CD4-positive, alpha-beta T cell treated with Interleukin-4 for 1 hour (primary cell): ENCODE measurements around the gene C14orf119.

Experiments
- DNase-seq, 2 donors: peaks; one replicate each; pipeline ENCODE4 v3.0.0-alpha.2; 2020 to 2022

Gene C14orf119

DNA sequence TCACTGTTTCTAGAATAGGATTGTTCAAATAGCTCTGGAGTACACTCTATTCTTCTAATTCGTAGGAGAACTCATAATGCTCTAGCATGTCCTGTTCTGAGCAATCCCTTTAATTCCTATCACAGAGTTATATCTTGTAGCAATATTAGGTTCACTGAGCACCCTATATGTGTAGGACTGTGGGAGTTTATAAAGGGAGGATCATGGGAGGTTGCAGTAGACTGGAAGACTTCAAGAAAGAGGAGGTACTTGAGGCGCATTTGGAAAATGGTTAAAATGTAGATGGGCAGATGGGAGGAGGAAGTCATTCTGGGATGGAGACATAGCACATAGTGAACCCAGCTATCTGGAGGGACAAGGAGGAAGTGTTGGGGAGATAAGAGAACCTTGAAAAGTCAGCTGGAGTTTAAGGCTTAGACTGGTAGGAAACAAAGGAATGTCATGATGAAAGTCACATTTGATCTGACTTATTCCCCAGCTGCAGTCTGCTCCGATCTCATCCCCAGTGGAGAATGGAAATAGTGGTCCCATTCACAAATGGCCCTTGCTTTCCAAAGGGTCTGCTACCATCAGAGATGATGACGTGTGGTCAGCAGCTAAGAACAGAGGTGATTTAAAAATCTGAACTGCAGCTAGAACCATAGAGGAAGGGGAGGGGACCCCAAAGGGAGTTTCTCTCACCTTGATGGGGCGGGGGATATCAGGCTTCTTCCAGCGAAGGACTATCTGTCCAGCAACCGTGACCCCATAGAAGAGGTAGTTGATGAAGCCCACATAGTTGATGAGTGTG is 33.9 kb downstream of the C14orf119 start:
- no peak for DNase-seq

DNA sequence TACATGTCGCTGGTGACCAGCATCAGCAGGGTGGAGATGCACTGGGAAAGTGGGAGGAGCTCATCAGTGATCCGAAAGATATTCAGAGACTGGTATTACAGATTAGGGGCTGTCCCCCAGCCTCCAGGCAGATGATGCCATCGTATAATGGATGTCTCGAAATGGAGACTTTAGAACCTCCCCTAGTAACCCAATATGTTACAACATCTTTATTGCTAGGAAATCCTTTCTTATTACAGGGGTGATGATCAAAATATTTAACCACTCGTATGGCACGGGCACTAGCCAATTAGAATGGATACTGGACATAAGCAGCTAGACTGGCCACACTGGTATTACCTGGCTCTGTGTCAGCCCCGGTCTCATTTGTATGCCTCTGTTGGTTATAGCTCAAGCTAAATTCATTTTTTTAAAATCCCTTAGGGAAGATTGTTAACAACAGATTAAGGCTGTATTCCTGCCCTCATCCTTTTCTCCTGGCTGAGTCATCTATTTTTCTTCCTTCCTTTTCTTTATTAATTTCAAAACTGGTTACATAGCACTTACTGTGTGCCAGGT is 34.5 kb downstream of the C14orf119 start:
- DNase-seq: no peak

DNA sequence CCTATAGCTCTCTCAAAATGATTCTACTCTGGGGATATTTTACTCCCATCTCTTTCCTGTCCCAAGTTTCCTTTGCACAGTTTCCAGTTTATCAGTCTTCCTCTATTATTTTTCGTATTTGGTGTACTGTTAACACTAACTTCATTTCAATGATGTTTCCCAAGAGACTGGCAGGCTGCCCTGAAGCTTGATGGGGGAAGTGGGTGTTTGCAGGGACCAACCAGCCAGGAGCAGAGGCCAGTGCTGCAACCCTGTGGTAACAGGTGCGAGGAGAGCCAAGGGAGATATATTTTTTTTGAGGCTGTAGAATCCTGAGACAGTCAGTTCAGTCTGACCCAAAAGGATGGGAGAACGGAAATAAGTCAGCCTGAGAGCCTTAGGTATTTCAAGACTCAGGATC is 35.6 kb downstream of the C14orf119 start:
- DNase-seq: no peak

DNA sequence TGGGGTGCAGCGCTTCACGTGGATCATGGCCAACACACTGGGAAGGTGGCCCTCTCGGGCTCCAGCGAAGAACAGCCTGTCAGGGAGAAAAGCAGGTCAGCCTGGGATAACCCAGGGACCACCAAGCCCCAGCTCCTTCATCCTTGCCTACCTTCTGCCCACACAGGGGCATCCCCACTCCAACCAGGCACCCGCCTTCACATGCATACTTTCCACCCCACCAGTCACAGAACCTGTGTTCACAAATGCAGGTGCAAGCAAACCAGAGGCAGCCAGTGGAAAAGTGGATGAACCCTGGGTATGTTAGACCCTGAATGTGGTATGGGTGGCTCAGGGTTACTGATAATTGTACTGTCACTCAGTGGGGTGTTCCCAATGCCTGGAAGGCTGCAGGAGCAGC is 36.2 kb downstream of the C14orf119 start:
- DNase-seq: no peak

DNA sequence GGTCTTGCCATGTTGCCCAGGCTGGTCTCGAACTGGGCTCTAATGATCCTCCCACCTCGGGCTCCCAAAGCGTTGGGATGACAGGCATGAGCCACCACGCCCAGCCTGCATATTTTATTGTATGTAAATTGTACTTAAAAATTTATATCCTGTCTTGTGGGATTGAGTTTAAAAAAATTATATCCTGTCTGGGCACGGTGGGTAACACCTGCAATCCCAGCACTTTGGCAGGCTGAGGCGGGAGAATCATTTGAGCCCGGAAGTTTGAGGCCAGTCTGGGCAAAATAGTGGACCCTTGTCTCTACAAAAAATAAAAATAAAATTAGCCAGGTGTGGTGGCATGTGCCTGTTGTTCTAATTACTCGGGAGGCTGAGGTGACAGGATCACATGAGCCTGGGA is 37.7 kb downstream of the C14orf119 start:
- no peak for DNase-seq

DNA sequence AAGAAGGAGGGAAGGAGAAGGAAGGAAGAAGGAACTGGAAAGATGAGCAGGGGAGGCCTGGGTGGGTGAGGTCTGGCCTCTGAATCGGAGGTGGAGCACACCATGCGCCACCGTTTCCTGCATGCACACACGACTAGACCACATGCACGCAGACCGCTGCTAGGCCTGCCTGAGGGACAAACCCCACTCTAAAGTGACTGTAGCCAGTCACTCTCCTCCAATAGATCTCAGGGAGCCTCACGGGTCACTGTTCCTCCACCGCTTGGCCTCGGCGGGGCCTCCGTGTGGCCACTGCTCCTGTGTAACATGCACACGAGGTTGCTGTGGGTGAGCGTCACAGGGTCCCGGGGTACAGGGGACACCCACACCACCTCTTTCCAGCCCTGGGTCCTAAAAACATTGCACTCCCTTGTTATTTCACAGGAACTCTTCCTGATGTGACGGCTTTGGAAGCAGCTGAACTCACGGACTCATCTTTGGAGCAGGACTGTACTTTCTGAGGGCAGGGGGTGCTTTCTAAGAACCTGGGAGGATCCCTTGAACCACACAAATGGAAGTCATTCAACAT is 41.3 kb downstream of the C14orf119 start:
- DNase-seq: no peak

DNA sequence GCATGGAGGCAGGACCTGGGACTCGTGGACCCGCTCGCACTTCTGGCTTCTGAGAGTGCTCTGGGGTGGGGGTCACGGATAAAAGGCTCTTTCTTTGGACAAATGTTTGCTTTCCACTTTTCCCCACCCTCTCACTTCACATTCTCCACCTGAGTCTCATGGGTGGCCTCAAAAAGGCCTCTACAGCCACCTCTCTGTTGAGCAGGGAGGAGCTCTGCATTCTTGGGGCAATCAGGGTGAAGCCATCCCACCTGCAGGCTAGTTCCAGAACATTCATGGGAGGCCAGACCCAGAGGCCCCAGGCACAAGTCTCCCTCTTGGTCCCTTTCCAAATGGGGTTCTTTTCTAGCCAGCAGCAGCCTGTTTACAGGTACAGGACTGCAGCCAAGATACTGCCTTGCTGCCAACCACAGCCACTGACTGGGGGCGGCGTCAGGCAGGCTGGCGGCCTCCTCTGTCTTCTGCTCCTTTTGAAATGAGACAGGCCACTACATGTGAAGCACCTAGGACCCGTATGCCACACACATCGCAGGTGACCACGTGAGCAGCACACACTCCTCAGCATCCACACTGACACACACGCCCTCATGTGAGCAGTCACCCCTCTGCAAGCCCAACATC is 42.0 kb downstream of the C14orf119 start:
- no peak for DNase-seq

DNA sequence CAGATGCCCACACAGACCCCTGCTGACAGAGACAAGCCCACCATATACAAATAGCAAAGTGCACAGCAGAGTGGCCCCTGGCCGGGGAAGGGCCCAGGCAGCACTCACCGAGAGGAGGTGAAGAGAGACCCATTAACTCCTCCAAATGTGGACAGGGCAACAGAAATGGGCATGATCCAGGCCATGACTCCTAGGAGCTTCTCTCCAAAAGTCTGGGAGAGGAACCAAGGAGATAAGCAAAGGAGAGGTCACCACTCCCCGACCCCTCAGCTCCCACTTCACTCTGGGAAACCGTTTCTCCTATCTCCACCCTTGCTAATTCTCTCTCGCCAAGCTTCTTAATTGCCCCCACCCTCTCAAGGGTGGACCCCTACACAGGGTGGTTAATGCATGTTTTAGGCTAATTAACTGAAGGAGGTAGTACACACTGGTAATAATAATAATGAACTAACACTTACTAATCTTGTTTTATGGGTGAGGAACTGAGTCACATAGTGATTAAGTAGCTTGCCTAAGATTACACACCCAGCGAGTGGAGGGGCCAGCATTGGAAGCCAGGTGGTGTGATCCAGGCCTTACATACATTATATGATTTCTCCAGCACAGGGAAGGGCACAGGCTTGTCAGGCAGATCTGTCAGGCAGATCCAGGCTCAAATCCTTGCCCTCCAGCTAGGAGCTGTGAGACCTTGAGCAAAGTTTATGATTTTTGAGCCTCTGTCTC is 42.7 kb downstream of the C14orf119 start:
- no peak for DNase-seq

DNA sequence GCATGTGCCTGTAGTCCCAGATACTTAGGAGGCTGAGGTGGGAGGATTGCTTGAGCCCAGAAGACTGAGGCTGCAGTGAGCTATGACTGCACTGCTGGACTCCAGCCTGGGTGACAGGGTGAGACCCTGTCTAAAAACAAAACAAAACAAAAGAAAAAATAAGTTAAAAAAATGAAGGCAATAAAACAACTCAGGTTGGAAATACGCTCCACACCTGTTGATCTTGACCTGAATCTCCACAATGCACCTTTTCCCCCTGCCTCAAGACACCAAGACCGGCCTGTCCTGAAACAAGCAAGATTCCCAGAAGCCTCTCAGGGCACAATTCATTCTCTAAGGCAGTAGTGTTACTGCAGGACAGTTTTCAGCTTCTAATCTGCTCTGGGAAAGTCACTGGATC is 44.6 kb downstream of the C14orf119 start:
- DNase-seq: no peak

DNA sequence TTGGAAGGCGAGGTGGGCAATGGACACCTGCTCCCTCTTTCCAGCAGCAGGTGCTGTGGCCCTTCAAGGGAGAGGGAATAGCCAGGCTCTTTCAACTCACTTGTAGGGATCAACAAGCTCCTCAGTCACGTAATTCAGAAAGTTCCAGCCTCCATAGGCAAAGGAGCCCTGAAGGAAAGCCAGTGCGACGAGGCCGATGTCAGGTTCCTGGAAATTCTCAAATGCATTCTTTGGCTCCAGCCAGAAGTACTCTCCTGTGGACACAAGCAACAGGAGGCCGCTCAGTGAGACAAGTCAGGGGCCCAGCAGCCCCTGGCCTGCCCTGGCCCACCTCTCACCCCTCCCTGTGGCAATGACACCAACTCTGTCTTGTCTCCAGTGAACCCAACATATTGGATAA is 45.1 kb downstream of the C14orf119 start:
- no peak for DNase-seq

DNA sequence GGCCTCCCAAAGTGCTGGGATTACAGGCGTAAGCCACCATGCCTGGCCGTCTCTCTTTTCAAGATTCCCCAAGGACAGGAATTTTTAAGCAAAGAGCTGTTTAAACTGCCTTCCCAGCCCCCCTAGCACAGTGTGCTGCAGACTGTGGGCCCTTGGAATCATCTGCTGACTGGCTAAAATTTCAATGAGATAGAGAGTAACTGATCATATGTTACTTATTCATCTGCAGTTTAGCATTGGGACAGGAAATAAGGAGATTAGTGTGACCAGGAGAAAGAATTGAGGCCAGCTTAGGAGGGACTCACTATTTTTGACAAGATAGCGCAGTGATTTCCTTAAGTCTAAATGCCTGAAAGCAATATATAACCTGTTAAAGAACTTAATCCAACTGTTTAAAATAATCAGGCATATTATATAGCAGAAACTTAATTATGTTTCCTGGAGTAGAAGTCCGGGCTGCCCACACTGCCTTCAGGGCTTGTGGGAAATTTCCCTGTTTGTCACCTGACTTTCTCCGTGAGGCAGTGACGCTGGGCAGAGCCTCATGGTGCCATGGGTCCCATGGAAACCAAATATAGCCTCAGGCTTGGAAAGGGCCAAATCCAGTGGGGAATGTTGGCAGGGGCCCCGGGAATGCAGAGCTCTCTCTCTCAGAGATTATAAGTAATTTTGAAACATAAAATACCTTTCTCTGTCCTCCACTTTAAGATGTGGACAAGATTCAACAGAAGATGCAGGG is 46.6 kb downstream of the C14orf119 start:
- DNase-seq: no peak

DNA sequence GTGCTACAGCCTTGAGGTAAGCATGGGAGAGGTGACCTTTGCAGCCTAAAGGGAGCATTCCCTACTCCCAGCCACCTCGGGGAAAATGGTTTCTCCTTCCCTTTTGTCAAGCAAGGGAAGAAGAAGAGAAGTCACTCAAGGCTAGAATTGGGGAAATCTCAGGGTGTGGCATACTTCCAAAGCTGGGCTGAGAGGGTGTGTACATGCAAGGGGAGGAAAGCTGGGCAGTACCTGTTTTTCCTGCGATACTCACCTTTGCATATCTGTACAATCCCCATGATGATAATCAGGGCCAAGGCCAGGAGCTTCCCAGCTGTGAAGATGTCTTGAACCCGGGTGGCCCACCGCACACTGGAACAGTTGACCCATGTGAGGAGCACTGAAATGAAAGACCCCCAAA is 47.5 kb downstream of the C14orf119 start:
- no peak for DNase-seq

DNA sequence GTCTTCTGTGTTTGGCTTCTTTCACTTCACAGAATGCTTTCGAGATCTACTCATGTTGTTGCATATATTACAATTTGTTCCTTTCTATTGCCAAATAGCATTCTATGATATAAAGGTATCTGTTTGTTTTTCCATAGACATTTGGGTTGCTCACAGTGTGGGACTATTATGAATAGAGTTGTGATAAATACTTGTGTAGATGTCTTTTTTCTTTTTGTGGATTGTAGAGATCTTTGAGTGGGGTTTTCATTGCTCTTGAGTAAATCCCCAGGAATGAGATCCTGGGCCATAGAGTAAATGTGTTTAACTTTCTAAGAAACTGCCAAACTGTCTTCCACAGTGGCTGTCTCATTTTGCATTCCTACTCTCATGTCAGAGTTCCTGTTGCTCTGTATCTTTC is 48.6 kb downstream of the C14orf119 start:
- DNase-seq: no peak

DNA sequence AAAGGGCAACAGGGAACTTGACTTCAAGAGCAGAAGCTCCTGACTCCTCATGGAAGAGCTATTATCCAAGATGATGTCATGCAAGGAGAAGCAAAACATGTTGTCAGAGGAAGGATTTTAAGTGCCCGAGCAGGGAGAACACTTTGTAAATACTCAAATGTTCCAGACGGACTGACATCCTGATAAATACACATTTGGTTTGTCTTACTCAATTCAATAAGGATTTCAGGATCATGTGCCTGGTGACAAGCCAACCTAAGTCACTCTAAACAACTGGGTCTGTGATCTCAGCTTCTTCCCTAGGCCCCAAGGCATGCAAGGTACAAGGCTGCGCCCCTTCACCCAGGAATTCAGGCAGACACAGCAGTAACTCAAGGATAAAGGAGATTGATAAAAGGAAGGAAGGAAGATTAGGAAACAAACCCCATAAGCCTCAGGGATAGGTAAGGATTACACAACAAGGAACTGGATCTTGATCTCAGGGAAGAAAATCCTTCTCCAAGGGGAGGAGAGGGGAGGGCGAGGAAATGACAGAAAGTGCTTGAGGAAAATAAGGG is 50.6 kb downstream of the C14orf119 start:
- no peak for DNase-seq

DNA sequence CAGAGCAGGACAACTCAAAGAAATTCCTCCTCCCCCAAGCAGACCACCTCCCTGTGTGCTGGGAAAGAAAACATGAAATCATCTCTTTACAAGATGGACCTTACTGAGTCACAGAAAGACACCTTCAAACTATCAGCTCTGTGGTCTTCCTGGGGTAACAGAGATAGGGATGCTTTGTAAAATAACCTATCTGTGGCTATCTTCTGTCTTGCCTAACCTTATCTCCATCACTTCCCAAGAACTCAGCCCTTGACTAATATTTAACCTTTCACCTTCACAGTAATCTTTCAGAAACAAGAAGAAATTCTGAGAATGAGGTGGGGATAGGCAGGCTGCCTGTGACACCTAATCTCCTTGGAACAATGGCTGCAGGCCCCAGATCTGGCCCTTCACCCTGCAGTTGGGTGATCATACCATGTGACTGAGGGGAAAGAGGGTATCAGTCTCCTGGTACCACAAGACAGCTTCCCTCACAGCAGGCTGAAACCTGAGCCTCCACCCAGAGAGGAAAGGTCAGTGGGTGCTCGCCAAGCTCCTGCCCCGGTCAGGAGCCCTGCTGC is 51.1 kb downstream of the C14orf119 start:
- no peak for DNase-seq

DNA sequence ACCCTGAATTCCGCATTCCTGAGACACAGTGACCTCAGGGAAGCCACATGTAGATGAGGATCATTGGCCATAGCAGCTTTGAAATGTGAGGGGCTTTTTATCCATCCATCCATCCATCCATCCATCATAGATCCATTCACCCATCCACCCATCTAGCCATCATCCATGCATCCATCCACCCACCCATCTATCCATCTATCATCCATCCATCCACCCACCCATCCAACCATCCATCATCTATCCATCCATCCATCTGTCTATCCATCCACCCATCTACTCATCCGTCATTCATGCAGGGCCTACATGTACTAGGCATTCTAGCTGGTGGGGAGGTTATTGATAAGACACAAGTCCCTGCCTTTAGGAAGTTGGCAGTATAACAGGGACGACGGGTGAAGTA is 51.7 kb downstream of the C14orf119 start:
- no peak for DNase-seq

DNA sequence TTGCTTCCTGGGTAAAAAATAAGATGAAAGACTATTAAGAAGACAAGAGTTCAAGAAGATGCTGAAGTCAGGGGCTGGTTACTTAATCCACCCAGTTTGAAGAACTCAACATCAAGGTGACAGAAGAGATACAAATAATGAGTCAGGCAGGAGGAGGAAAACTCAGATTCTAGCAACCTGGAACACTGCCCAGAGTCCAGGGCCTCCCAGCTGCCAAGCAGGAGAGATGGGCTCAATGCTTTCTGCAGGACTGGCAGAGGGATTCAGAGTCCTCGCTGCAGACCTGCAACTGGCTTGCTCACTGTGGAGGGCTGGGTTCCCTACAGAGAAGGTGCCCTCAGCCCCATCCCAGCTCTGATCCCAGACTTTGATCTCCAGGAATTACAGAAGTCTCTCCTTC is 52.4 kb downstream of the C14orf119 start:
- DNase-seq: no peak

DNA sequence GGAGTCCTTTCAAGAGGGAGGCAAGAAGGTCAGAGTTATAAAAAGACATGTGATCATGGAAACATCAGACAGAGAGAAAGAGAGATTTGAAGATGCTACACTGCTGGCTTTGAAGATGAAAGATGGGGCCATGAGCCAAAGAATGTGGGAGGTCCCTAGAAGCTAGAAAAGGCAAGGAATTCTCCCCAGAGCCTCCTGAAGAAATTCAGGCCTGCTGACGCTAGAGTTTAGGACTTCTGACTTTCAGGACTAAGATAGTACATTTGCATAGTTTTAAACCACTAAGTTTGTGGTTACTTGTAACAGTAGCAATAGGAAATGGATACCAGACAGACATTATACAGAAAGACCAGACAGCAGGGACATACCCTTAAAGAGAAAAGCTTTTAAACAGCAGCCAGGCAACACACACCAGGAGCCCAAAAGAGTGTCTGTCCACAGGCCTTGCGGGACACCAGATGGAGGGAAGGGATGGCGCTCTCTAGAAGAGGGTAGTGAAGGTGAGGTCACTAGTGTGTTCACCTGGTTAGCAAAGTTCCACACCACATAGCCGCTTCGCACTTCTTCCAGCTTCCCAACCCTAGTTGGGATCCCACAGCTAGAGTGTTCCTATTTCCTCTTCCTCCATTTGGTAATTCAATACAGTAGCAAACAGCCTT is 53.4 kb downstream of the C14orf119 start:
- no peak for DNase-seq

DNA sequence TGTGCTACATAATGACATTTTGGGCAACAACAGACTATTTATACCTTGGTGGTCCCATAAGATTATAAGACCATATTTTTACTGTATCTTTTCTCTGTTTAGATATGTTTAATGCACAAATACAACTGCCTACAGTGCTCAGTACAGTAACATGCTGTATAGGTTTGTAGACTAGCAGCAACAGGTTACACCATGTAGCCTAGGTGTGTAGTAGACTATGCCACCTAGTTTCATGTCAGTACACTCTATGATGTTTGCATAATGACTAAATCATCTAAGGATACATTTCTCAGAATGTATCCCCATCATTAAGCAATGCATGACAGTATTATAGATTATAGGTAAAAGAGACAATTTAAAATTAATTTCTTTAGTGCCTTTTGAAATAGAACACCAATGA is 54.4 kb downstream of the C14orf119 start:
- DNase-seq: no peak
